ENCODE measurements around the gene UMOD.

The UMOD gene

DNA sequence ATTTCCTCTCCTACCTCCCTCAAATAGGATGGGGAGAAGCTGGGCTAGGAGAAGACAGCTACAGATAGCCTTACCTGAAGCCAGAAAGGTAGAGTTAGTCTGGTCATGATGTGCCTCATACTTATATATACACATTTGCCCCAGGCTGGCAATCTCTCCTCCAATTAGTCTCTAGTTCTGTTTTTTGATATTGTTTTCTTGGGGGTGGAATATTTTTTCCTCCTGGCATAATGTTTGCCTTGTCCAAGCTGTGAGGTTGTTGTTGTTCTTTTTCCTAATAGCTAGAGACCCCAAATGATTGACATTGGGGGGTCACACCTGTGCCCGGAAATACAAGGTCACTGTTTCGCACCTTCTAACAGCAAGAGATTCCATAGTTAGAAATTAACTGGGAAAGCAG, at the start of gene UMOD:
Gene UMOD (minus strand): TSS at position 101 of the 400 bp plus-strand sequence. CDS start 1,978 bp downstream, outside the sequence.
- no peaks in the 10 kb centered on the region for H3K36me3 ChIP-seq (ENCODE audit: insufficient read depth, low read length)
- H2AFZ ChIP-seq (ENCODE audit: low read length, unreplicated experiment), result no peak within 1 kb of the TSS
- no peak within 1 kb of the TSS for H3K4me3 ChIP-seq (ENCODE audit: low read depth, low read length)
- no peak within 1 kb of the TSS for H3K27ac ChIP-seq (ENCODE audit: low read depth, low read length)
- no peaks in the 10 kb centered on the region for H3K27me3 ChIP-seq (ENCODE audit: insufficient read depth, low read length)
- no peaks in the 10 kb centered on the region for H3K4me1 ChIP-seq (ENCODE audit: control insufficient read depth, insufficient read depth, low read length, unreplicated experiment)
- H3K79me2 ChIP-seq (ENCODE audit: control insufficient read depth, insufficient read depth, low read length, unreplicated experiment), result no peaks in the 10 kb centered on the region

DNA sequence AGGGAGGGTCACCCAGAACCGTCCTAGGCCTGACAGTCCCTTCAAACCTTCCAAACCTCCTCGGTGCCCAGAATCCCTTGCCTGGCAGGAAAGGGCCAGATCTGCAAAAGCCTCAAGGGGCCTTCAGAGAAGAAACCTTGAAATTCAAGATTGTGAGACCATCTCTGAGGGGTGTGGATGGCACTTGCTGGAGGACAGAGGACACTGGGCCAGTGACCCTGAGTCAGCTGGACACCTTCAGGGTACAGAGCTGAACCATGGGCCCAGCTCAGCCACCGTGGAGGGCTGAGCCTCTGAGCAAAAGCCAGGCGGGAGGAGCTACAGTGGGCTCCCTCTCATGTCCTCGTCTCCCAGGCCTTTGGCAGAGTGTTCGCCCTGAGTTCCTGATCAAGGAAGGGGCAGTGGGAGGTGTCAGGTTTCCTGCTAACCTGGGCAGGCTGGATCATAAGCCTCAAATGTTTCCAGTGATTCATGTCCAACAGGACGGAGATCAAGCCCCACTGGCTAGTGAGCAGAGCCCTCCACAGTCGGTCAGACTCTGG, 49.0 kb upstream of the UMOD start:
- Histone ChIP-seq H3K27me3 (ENCODE audit: insufficient read depth, low read length) (no peaks in the 10 kb centered on the region), H3K4me3 (ENCODE audit: low read depth, low read length) (no peak overlapping the region), H2AFZ (ENCODE audit: low read length, unreplicated experiment) (no peak overlapping the region), H3K79me2 (ENCODE audit: control insufficient read depth, insufficient read depth, low read length, unreplicated experiment) (no peaks in the 10 kb centered on the region), H3K27ac (ENCODE audit: low read depth, low read length) (no peak overlapping the region), H3K4me1 (ENCODE audit: control insufficient read depth, insufficient read depth, low read length, unreplicated experiment) (no peaks in the 10 kb centered on the region), H3K36me3 (ENCODE audit: insufficient read depth, low read length) (no peaks in the 10 kb centered on the region)

DNA sequence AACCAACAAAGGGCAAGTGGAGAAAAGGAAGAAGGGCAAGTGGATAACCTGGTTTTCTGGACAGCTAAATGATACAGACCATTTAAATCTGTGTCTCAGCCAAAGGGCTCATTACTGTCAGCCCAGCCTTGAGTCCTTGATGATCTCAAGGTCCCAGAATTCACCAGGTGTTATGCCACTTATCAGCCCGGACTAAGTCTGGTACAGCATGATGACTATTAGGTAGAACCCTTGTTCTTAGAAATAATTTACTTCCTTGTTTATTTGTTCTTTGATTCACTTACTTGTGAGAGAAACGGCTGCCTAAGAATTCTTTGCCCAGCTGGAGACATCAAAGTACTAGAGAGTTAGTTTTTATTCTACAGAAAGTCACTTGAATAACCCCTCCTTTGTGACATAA, 48.6 kb upstream of the UMOD start:
- Histone ChIP-seq H3K4me3 (ENCODE audit: low read depth, low read length) (no peak overlapping the region), H3K27me3 (ENCODE audit: insufficient read depth, low read length) (no peaks in the 10 kb centered on the region), H3K36me3 (ENCODE audit: insufficient read depth, low read length) (no peaks in the 10 kb centered on the region), H3K4me1 (ENCODE audit: control insufficient read depth, insufficient read depth, low read length, unreplicated experiment) (no peaks in the 10 kb centered on the region), H2AFZ (ENCODE audit: low read length, unreplicated experiment) (no peak overlapping the region), H3K79me2 (ENCODE audit: control insufficient read depth, insufficient read depth, low read length, unreplicated experiment) (no peaks in the 10 kb centered on the region), H3K27ac (ENCODE audit: low read depth, low read length) (no peak overlapping the region)

DNA sequence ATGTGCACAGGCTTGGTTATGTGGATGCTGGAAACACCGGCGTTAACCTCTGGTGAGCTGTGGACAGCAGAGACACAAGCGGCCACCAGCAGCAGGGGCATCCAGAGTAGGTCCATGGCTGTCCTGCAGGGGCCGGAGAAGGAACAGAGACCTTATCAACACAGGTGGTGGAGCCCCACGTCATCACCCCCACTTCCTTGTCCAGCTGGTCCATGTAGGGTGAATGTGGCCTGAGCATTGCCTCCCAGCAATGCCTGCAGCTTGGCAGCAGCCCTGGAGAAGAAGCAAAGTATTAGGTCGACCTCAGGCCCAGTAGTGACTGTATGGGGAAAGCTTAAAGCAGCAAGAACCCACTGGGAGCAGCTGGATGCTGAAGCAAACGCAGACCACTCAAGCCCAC, 46.7 kb upstream of the UMOD start:
- Histone ChIP-seq H3K36me3 (ENCODE audit: insufficient read depth, low read length) (no peaks in the 10 kb centered on the region), H3K27me3 (ENCODE audit: insufficient read depth, low read length) (no peaks in the 10 kb centered on the region), H3K27ac (ENCODE audit: low read depth, low read length) (no peak overlapping the region), H3K4me3 (ENCODE audit: low read depth, low read length) (no peak overlapping the region), H3K4me1 (ENCODE audit: control insufficient read depth, insufficient read depth, low read length, unreplicated experiment) (no peaks in the 10 kb centered on the region), H2AFZ (ENCODE audit: low read length, unreplicated experiment) (no peak overlapping the region), H3K79me2 (ENCODE audit: control insufficient read depth, insufficient read depth, low read length, unreplicated experiment) (no peaks in the 10 kb centered on the region)

DNA sequence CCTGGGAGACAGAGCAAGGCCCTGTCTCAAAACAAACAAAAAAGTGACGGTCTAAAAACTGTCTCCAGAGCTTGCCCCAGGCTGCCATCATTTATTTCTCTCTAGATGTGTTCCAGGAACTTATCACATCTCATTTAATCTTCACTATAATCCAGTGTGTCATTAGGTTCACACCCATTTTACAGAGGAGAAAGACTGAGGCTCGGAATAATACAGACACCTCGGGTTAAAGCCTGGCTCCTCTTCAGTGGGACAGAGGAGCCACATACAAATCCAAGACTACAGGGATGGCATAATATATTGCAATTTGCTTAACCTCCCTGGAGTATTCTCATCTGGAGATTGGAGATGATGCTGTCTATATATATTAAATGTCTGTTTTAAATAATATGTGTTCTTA, 46.1 kb upstream of the UMOD start:
- Histone ChIP-seq H3K27me3 (ENCODE audit: insufficient read depth, low read length) (no peaks in the 10 kb centered on the region), H3K4me3 (ENCODE audit: low read depth, low read length) (no peak overlapping the region), H2AFZ (ENCODE audit: low read length, unreplicated experiment) (no peak overlapping the region), H3K4me1 (ENCODE audit: control insufficient read depth, insufficient read depth, low read length, unreplicated experiment) (no peaks in the 10 kb centered on the region), H3K79me2 (ENCODE audit: control insufficient read depth, insufficient read depth, low read length, unreplicated experiment) (no peaks in the 10 kb centered on the region), H3K27ac (ENCODE audit: low read depth, low read length) (no peak overlapping the region), H3K36me3 (ENCODE audit: insufficient read depth, low read length) (no peaks in the 10 kb centered on the region)

DNA sequence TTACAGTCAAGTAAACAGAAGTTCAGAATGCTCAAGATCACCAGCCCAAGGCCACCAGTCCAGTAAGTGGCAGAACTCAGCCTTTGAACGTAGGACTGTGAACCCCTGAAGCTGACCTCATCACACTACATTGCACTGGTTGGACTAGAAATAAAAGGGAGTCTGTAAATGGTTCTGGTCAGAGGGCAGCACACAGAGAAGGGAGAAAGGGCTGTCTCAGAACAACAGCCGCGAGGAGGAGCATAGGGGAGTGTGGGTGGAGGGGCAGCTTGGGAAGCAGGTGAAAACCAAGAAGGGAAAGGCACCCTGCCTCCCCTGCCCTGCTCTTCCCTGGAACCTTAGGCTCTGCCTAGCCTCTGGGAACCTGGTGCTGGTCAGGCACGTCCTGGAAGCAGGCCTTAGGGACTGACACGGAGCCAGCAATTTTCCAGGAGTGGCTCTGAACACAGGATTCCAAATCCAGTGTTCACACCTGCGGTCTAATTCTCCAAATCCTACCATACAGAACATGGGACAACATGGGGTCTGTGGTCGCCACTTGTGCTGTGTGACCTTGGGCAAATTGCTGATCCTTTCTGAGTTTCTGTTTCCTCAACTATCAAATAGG, 45.1 kb upstream of the UMOD start:
- H3K36me3 ChIP-seq (ENCODE audit: insufficient read depth, low read length), result no peaks in the 10 kb centered on the region
- H3K79me2 ChIP-seq (ENCODE audit: control insufficient read depth, insufficient read depth, low read length, unreplicated experiment), result no peaks in the 10 kb centered on the region
- H3K4me3 ChIP-seq (ENCODE audit: low read depth, low read length), result no peak overlapping the region
- no peaks in the 10 kb centered on the region for H3K4me1 ChIP-seq (ENCODE audit: control insufficient read depth, insufficient read depth, low read length, unreplicated experiment)
- no peak overlapping the region for H2AFZ ChIP-seq (ENCODE audit: low read length, unreplicated experiment)
- H3K27me3 ChIP-seq (ENCODE audit: insufficient read depth, low read length), result no peaks in the 10 kb centered on the region
- no peak overlapping the region for H3K27ac ChIP-seq (ENCODE audit: low read depth, low read length)

DNA sequence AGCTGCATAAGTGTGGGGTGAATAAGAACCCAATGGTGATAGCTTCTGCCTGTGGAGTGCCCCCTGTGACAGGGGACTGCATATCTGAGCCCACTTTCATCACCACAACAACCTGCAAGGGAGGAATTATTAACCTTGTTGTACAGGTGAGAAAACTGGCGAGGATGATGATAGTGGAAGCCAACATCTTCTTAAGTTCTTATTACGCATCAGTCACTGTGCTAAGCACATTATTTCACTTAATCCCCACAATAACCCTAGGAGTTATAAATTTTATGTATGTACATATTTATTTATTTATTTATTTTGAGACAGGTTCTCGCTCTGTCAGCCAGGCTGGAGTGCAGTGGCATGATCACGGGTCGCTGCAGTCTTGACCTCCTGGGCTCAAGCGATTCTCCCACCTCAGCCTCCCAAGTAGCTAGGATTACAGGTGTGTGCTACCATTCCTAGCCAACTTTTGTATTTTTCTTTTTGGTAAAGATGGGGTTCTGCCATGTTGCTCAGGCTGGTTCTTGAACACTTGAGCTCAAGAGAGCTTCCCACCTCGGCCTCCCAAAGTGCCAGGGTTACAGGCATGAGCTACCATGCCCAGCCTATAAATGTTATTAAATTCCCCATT, 44.4 kb upstream of the UMOD start:
- H3K27ac ChIP-seq (ENCODE audit: low read depth, low read length), result no peak overlapping the region
- H3K4me3 ChIP-seq (ENCODE audit: low read depth, low read length), result no peak overlapping the region
- no peaks in the 10 kb centered on the region for H3K36me3 ChIP-seq (ENCODE audit: insufficient read depth, low read length)
- H3K27me3 ChIP-seq (ENCODE audit: insufficient read depth, low read length), result no peaks in the 10 kb centered on the region
- no peaks in the 10 kb centered on the region for H3K4me1 ChIP-seq (ENCODE audit: control insufficient read depth, insufficient read depth, low read length, unreplicated experiment)
- H2AFZ ChIP-seq (ENCODE audit: low read length, unreplicated experiment), result no peak overlapping the region
- no peaks in the 10 kb centered on the region for H3K79me2 ChIP-seq (ENCODE audit: control insufficient read depth, insufficient read depth, low read length, unreplicated experiment)

DNA sequence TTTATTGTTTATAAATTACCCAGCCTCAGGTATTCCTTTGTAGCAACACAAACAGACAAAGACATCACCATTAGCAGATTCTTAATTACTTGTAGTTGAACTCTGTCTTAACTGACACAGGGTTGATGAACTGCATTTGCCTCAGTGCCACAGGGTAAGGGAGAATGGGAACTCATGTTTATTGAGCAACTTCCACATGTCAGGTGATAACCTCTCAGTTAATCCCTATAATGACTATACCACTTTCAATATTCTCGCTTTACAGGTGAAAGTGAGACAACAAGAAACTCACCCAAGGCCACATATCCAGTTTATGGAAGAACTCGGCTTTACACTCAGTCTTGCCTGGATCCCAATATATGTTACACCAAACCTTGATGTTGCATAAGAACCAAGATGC, 43.4 kb upstream of the UMOD start:
- Histone ChIP-seq H3K27me3 (ENCODE audit: insufficient read depth, low read length) (no peaks in the 10 kb centered on the region), H3K4me3 (ENCODE audit: low read depth, low read length) (no peak overlapping the region), H3K79me2 (ENCODE audit: control insufficient read depth, insufficient read depth, low read length, unreplicated experiment) (no peaks in the 10 kb centered on the region), H2AFZ (ENCODE audit: low read length, unreplicated experiment) (no peak overlapping the region), H3K4me1 (ENCODE audit: control insufficient read depth, insufficient read depth, low read length, unreplicated experiment) (no peaks in the 10 kb centered on the region), H3K27ac (ENCODE audit: low read depth, low read length) (no peak overlapping the region), H3K36me3 (ENCODE audit: insufficient read depth, low read length) (no peaks in the 10 kb centered on the region)

DNA sequence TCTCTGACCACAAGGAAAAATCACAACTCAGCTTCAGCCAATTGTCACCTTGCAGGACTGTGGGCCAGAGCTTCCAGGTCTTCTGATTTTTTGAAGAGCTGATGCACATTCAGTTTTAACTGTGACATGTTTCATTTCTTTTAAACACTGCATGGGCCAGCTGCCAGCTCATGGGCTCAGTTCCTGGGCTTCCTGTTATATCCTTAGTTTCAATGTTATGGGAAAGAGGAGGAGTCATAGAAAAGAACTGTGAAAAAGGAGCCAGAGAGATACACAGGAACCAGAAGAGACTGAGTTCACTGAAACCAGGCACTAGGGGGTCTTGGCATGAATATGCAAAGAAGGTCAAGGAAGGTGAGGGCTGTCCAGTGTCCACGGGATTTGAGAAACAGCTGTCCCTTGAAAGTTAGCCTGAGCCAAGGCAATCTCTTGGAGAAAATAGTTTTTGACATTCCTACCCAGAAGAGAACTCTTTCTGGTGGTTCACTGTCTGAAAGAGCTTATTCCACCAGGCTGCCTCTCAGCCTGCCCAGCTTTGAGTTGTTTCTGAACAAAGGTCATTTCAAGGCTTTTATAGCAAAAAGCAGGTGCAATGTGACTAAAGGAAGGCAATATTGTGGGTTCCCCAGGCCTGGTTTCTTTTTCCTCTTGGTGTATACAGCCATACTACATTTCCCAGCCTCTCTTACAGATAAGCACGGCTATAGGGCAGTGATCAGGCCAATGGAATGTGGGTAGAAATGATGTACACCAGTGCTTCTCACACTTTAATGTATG, 41.5 kb upstream of the UMOD start:
- Histone ChIP-seq H3K4me3 (ENCODE audit: low read depth, low read length) (no peak overlapping the region), H3K27me3 (ENCODE audit: insufficient read depth, low read length) (no peaks in the 10 kb centered on the region), H3K79me2 (ENCODE audit: control insufficient read depth, insufficient read depth, low read length, unreplicated experiment) (no peaks in the 10 kb centered on the region), H3K27ac (ENCODE audit: low read depth, low read length) (no peak overlapping the region), H3K4me1 (ENCODE audit: control insufficient read depth, insufficient read depth, low read length, unreplicated experiment) (no peaks in the 10 kb centered on the region), H2AFZ (ENCODE audit: low read length, unreplicated experiment) (no peak overlapping the region), H3K36me3 (ENCODE audit: insufficient read depth, low read length) (no peaks in the 10 kb centered on the region)

DNA sequence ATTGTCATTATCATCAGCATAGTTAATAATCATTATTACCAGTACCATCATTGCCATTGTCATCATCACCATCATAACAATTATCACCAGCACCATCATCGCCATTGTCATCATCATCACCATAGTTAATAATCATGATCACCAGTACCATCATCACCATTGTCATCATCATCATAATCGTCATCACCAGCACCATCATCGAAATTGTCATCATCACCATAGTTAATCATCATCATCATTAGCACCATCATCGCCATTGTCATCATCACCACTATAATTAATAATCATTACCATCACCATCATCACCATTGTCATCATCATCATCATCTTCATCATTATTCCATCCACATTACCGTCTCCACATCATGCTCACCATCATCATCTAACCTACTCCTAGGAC, 38.5 kb upstream of the UMOD start:
- no peaks in the 10 kb centered on the region for H3K27me3 ChIP-seq (ENCODE audit: insufficient read depth, low read length)
- no peak overlapping the region for H2AFZ ChIP-seq (ENCODE audit: low read length, unreplicated experiment)

More for the DNA sequence above, 38.5 kb upstream of the UMOD start:
- no peak overlapping the region for H3K4me3 ChIP-seq (ENCODE audit: low read depth, low read length)
- no peak overlapping the region for H3K27ac ChIP-seq (ENCODE audit: low read depth, low read length)
- H3K36me3 ChIP-seq (ENCODE audit: insufficient read depth, low read length), result no peaks in the 10 kb centered on the region
- H3K79me2 ChIP-seq (ENCODE audit: control insufficient read depth, insufficient read depth, low read length, unreplicated experiment), result no peaks in the 10 kb centered on the region
- no peaks in the 10 kb centered on the region for H3K4me1 ChIP-seq (ENCODE audit: control insufficient read depth, insufficient read depth, low read length, unreplicated experiment)
